Upper lobe of left lung (tissue), 6 donors: ENCODE results near the gene HMX2. TPM values are rescaled to one million over a fixed set of nuclear protein-coding genes. Genes with fewer than 3 reads are reported as not detected.
A peak's percentile ranks its signal among the peaks of the same experiment; 100 is the strongest.

Experiments
- ATAC-seq, 2 donors: fragments of 200-7000 bp; cut with Tn5 transposase; one replicate each; pipeline ENCODE4 v1.9.1; 2022; ENCODE audit warnings: mild to moderate bottlenecking in 2 of 2, moderate library complexity in 2 of 2; ENCODE audit not compliant: low FRiP score in 2 of 2
- DNase-seq, 2 donors: peaks; one replicate each; pipeline ENCODE4 v3.0.0-alpha.2; 2019 to 2020
- H3K27ac ChIP-seq, 4 donors: fragments of 200-600 bp; sonication (generic); one replicate each; pipeline ENCODE4 v1.5.1; 2016 to 2019
- H3K27me3 ChIP-seq, 4 donors: fragments of 200-600 bp; sonication (generic); one replicate each; pipeline ENCODE4 v1.5.1; 2017 to 2019
- H3K36me3 ChIP-seq, 4 donors: fragments of 200-600 bp; sonication (generic); one replicate each; pipeline ENCODE4 v1.5.1; 2016 to 2019
- H3K4me1 ChIP-seq, 4 donors: fragments of 200-600 bp; sonication (generic); one replicate each; pipeline ENCODE4 v1.5.1; 2018 to 2019
- H3K4me3 ChIP-seq, 4 donors: fragments of 200-600 bp; sonication (generic); one replicate each; pipeline ENCODE4 v1.5.1; 2017 to 2019; ENCODE audit warnings: mild to moderate bottlenecking in 2 of 4, moderate library complexity in 1 of 4
- H3K9me3 ChIP-seq, 4 donors: fragments of 200-600 bp; sonication (generic); one replicate each; pipeline ENCODE4 v1.5.1; 2018 to 2019
- CTCF ChIP-seq, 6 experiments: fragments of 450-650 bp in 4 of 6; fragments of 200-600 bp in 2 of 6; sonication (generic) in 2 of 6; IDR thresholded peaks; one replicate each; pipeline ENCODE4 v1.5.1; 2016 to 2019; ENCODE audit warnings: antibody characterized with exemption in 6 of 6
- EP300 ChIP-seq, 4 donors: sonication (generic); formaldehyde crosslinking; IDR thresholded peaks; one replicate each; pipeline ENCODE4 v1.5.1; 2017; ENCODE audit warnings: antibody characterized with exemption in 4 of 4, control low read depth in 2 of 4
- POLR2A ChIP-seq, 4 donors: fragments of 450-650 bp; IDR thresholded peaks; one replicate each; pipeline ENCODE4 v1.5.1; 2016 to 2017; ENCODE audit warnings: antibody characterized with exemption in 4 of 4, mild to moderate bottlenecking in 2 of 4
- POLR2AphosphoS5 ChIP-seq, 2 donors: sonication (generic); formaldehyde crosslinking; IDR thresholded peaks; one replicate each; pipeline ENCODE4 v1.5.1; 2017; ENCODE audit warnings: antibody characterized with exemption in 2 of 2
- WGBS, 2 donors: methylation state at CpG; one replicate each; pipeline ENCODE4 v1.1.5; 2017 to 2018; 5-methylcytosine and 5-hydroxymethylcytosine counted together
- total RNA-seq, 6 donors: library from RNA; depleted of rRNA in 4 of 6; stranded (reverse); fragments of >200 nt in 4 of 6; gene quantifications; one replicate each; pipeline versions ENCODE4 v1.1.0 to v1.2.1, GENCODE V29; 2016 to 2021
- donor health status: DM: no; HTN: no; CAD: no; lungs with moderate emphysema.
- donor health status: DM: no; HTN: yes; CAD: no; lungs with severe emphysema.

The HMX2 gene
- total RNA-seq, 6 donors from 2014 or later, result not detected

- Histone ChIP-seq H3K9me3 (no peaks in the 10 kb centered on the region), H3K4me1 (no peaks in the 10 kb centered on the region), H3K4me3 (no peak overlapping the region), H3K36me3 (no peaks in the 10 kb centered on the region), H3K27ac (no peak overlapping the region), H3K27me3 (no peaks in the 10 kb centered on the region)
- WGBS, 2 donors, result 69 to 72% methylated on average over 7 of the region's 7 CpGs
- ATAC-seq (no peak), DNase-seq (no peak)
- TF ChIP-seq POLR2A (IDR thresholded peaks at IDR 0.05) (no peak), EP300 (IDR thresholded peaks at IDR 0.05) (no peak), CTCF (IDR thresholded peaks at IDR 0.05) (no peak), POLR2AphosphoS5 (IDR thresholded peaks at IDR 0.05) (no peak)
Measured at GRCh38 chr10:123109466-123109865, 38.5 kb upstream of the HMX2 start.

- peak; percentile 31 to 58 for DNase-seq
Measured at GRCh38 chr10:123117644-123118417, 30.1 kb upstream of the HMX2 start.

GRCh38 chr10:123119081-123119480, 28.9 kb upstream of the HMX2 start:
- H3K4me1 ChIP-seq, result peaks cover 0 to 4% (median 0%) of the 10 kb centered on the region in 4 donors
- WGBS, 2 donors, result 78 to 80% methylated on average over 3 to 8 of the region's 8 CpGs
- no peak overlapping the region for H3K4me3 ChIP-seq
- H3K36me3 ChIP-seq, result no peaks in the 10 kb centered on the region
- ATAC-seq (no peak), DNase-seq (no peak)
- H3K9me3 ChIP-seq, result no peaks in the 10 kb centered on the region
- no peak overlapping the region for H3K27ac ChIP-seq
- no peak for TF ChIP-seq EP300 (IDR thresholded peaks at IDR 0.05)
- no peak for TF ChIP-seq CTCF (IDR thresholded peaks at IDR 0.05)
- TF ChIP-seq POLR2A (IDR thresholded peaks at IDR 0.05), result no peak
- no peak for TF ChIP-seq POLR2AphosphoS5 (IDR thresholded peaks at IDR 0.05)
- peaks cover 0 to 12% (median 1%) of the 10 kb centered on the region in 4 donors for H3K27me3 ChIP-seq

More at GRCh38 chr10:123117644-123118417, 30.1 kb upstream of the HMX2 start:
- no peak for ATAC-seq
- TF ChIP-seq POLR2AphosphoS5 (IDR thresholded peaks at IDR 0.05) (no peak), CTCF (IDR thresholded peaks at IDR 0.05) (peak in 1 of 6 experiments; percentile 11)
- Histone ChIP-seq H3K4me3 (no peak overlapping the region), H3K36me3 (no peaks in the 10 kb centered on the region), H3K27ac (no peak overlapping the region), H3K4me1 (peaks cover 0 to 4% (median 0%) of the 10 kb centered on the region in 4 donors), H3K9me3 (no peaks in the 10 kb centered on the region), H3K27me3 (peaks cover 0 to 12% (median 1%) of the 10 kb centered on the region in 4 donors)
- WGBS, 2 donors, result 15 to 16% methylated on average over 12 to 23 of the region's 26 CpGs

GRCh38 chr10:123126246-123126645, 21.7 kb upstream of the HMX2 start:
- H3K27ac ChIP-seq, result no peak overlapping the region
- ATAC-seq, result no peak
- WGBS, 2 donors, result 65 to 77% methylated on average over 5 of the region's 5 CpGs
- no peak for TF ChIP-seq POLR2AphosphoS5 (IDR thresholded peaks at IDR 0.05)
- no peak for TF ChIP-seq EP300 (IDR thresholded peaks at IDR 0.05)
- TF ChIP-seq CTCF (IDR thresholded peaks at IDR 0.05), result no peak
- TF ChIP-seq POLR2A (IDR thresholded peaks at IDR 0.05), result no peak
- no peaks in the 10 kb centered on the region for H3K4me1 ChIP-seq
- H3K9me3 ChIP-seq, result no peaks in the 10 kb centered on the region
- no peaks in the 10 kb centered on the region for H3K27me3 ChIP-seq
- no peaks in the 10 kb centered on the region for H3K36me3 ChIP-seq
- H3K4me3 ChIP-seq, result no peak overlapping the region
- no peak for DNase-seq
